Omental fat pad (tissue), 4 donors: Measurements from ENCODE around the gene NDUFAF3. TPM values are rescaled to one million over a fixed set of nuclear protein-coding genes. Genes with fewer than 3 reads are reported as not detected.

ENCODE experiments used
- ATAC-seq: fragments of 150-250 bp; one replicate; pipeline ENCODE4 v1.9.1; 2016; ENCODE audit warnings: mild to moderate bottlenecking, moderate library complexity; ENCODE audit not compliant: low FRiP score
- DNase-seq: peaks from one replicate; pipeline ENCODE4 v3.0.0-alpha.2; 2019; ENCODE audit warnings: low spot score
- total RNA-seq, 4 donors: library from RNA; depleted of rRNA; stranded (reverse); fragments of >200 nt; gene quantifications; one replicate each; pipeline ENCODE4 v1.1.0, GENCODE V29; 2016
- TF ChIP-seq, protein P1 (sequence below), 3 donors: fragments of 450-650 bp; IDR thresholded peaks; one replicate each; pipeline ENCODE4 v1.5.1; 2016 to 2017; ENCODE audit warnings: antibody characterized with exemption in 3 of 3, mild to moderate bottlenecking in 3 of 3, moderate library complexity in 2 of 3

NDUFAF3 gene
- total RNA-seq, 4 donors from 2014 or later = 108 to 175 (median 140) TPM

DNA sequence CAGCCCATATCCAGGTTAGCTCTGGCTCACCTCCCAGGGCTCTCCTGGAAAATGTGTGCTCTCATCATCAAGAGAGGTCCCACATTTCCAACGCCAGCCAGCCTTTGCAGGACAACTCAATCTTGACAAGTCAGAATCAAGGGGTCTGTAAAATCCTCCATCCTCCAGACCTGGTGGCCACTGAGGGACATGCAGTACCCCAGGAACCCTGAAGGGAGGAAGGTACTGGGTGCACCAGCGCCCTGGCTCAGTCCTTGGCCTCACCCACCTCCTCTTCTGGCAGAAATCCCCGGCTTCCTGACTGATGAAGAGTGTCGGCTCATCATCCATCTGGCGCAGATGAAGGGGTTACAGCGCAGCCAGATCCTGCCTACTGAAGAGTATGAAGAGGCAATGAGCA is 20.8 kb upstream of the NDUFAF3 start:
- TF ChIP-seq, protein P1, sequence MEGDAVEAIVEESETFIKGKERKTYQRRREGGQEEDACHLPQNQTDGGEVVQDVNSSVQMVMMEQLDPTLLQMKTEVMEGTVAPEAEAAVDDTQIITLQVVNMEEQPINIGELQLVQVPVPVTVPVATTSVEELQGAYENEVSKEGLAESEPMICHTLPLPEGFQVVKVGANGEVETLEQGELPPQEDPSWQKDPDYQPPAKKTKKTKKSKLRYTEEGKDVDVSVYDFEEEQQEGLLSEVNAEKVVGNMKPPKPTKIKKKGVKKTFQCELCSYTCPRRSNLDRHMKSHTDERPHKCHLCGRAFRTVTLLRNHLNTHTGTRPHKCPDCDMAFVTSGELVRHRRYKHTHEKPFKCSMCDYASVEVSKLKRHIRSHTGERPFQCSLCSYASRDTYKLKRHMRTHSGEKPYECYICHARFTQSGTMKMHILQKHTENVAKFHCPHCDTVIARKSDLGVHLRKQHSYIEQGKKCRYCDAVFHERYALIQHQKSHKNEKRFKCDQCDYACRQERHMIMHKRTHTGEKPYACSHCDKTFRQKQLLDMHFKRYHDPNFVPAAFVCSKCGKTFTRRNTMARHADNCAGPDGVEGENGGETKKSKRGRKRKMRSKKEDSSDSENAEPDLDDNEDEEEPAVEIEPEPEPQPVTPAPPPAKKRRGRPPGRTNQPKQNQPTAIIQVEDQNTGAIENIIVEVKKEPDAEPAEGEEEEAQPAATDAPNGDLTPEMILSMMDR (IDR thresholded peaks at IDR 0.05) = no peak
- ATAC-seq (no peak), DNase-seq (no peak)

DNA sequence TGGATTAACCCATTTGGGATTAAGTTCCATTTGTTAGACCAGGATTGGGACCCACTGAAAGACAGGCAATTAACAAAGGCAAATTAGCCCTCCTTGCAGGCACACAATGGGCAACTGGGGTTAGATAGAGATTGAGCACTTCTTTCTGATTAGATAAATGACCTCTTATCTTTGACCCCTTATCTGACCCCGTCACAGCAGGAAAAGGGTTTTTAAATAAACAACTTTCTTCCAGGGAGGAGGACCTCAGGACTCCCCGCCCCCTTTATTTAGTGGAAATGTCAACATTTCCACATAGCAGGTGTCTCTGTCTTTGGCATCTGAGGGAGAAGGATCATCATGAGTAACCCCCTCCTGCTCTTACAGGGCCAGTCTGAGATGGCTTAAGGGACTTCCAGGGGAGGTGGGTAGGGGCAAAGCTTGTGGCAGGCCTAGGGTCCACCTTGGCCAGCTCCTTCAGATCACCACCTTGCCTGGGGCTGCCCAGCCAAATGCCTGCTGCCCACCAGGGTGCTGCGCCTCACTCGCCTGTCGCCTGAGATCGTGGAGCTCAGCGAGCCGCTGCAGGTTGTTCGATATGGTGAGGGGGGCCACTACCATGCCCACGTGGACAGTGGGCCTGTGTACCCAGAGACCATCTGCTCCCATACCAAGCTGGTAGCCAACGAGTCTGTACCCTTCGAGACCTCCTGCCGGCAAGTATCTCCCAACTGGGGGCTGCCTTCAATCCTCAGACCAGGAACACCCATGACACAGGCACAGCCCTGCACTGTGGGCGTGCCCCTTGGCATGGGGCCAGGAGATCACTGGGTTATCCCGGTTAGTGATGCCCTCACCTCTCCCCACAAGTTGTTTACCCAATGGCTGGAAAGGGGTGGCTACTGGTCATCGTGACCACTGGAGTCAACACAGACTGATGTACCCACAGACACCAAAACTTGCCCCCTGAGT is 17.3 kb upstream of the NDUFAF3 start:
- TF ChIP-seq, protein P1 (IDR thresholded peaks at IDR 0.05) = no peak
- ATAC-seq (no peak), DNase-seq (no peak)

DNA sequence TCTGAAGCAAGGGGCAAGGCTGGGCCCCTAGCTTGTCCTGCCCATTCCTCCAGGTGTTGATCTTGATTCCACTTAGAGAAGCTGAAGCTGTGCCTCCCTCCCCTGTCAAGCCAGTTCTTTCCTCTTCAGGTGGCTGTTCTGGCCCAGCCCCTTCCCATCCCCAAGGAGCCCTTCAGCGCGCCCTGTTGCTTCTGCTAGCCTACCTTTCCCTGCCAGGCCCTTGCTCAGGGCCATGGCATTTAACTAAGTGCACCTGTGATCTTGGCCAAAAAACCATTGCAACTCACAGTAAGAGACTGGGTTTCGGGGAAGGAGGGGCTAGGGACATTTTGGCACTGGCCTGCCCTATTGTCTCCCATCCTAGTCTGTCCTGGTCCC is 16.6 kb upstream of the NDUFAF3 start:
- ATAC-seq = no peak
- TF ChIP-seq, protein P1 (IDR thresholded peaks at IDR 0.05) = no peak
- DNase-seq = no peak

DNA sequence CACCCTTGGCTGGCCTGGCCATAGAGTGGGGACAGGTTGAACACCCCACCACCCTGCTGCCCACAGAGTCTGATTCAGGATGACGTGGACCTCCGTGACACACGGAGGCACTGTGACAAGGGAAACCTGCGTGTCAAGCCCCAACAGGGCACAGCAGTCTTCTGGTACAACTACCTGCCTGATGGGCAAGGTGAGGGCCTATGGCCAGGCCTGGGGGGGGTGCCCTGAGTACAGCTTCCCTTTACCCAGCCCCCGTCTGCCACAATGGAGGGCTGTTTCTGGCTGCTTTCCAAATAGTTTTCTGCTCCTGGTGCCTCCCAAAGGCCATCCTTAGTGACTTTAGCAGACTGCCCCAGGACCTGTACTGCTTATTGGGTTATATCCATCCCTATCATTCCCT is 15.9 kb upstream of the NDUFAF3 start:
- TF ChIP-seq, protein P1 (IDR thresholded peaks at IDR 0.05) = no peak
- ATAC-seq (no peak), DNase-seq (no peak)

DNA sequence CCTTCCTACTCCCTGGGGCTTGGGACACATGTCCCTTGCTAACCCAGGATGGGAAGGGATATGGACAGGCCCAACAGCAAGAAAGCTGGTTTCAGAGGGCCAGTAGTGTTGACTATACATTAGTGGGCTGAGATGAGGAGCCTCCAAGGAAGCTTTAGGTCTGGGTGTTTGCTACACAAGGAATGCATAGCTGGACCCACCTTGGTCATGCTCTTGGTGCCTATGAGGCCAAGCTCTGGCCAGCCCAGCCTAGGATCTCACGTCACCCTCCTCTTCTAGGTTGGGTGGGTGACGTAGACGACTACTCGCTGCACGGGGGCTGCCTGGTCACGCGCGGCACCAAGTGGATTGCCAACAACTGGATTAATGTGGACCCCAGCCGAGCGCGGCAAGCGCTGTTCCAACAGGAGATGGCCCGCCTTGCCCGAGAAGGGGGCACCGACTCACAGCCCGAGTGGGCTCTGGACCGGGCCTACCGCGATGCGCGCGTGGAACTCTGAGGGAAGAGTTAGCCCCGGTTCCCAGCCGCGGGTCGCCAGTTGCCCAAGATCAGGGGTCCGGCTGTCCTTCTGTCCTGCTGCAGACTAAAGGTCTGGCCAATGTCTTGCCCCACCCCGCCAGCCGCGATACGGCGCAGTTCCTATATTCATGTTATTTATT is 15.4 kb upstream of the NDUFAF3 start:
- ATAC-seq = peak; percentile 29
- DNase-seq = no peak
- TF ChIP-seq, protein P1 (IDR thresholded peaks at IDR 0.05) = no peak

DNA sequence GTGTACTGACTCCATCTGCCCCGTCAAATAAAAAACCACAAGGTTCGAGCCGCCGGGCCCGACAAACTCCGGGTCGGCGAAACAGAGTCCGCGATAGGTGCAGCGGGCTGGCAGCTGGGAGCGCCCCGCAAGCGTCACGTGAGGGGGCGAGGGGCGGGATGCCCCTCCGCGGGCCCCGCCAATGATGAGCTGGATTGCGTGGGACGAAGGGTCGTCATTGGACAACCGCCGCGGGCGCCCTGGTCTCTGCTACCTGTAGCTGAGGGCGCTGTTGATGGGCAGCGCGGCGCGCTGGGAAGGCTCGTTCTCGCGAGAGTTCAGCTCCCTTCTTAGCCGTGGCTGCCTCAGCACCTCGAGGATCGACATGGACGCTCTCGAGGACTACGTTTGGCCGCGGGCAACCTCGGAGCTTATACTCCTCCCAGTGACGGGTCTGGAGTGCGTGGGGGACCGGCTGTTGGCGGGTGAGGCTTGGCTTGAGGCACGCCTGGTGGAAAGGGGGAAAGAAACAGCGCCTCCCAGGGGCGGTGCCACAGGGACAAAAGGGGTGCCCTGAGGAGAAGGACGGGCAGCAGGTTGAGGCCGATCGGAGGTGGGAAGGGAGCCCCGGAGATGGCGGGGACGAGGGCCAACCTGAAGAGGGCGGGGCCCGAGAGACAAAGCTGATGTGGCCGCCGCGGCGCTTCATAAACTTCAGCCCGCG is 14.7 kb upstream of the NDUFAF3 start, which contains the start of gene WDR6:
TSS of gene WDR6 (plus strand) at position 324 of the 703 bp plus-strand sequence. CDS start at position 365, 41 bp downstream.
- DNase-seq (peak; percentile 93), ATAC-seq (peak; percentile 92)
- TF ChIP-seq, protein P1 (IDR thresholded peaks at IDR 0.05) = no peak
